GM18526 (cell line): ENCODE data around the gene SPI1.

Experiments used
- POLR2A ChIP-seq: IDR thresholded peaks from 3 replicates; pipeline ENCODE4 v1.6.1; 2011; ENCODE audit not compliant: insufficient read length; ENCODE audit errors: extremely low read depth

The SPI1 gene

DNA sequence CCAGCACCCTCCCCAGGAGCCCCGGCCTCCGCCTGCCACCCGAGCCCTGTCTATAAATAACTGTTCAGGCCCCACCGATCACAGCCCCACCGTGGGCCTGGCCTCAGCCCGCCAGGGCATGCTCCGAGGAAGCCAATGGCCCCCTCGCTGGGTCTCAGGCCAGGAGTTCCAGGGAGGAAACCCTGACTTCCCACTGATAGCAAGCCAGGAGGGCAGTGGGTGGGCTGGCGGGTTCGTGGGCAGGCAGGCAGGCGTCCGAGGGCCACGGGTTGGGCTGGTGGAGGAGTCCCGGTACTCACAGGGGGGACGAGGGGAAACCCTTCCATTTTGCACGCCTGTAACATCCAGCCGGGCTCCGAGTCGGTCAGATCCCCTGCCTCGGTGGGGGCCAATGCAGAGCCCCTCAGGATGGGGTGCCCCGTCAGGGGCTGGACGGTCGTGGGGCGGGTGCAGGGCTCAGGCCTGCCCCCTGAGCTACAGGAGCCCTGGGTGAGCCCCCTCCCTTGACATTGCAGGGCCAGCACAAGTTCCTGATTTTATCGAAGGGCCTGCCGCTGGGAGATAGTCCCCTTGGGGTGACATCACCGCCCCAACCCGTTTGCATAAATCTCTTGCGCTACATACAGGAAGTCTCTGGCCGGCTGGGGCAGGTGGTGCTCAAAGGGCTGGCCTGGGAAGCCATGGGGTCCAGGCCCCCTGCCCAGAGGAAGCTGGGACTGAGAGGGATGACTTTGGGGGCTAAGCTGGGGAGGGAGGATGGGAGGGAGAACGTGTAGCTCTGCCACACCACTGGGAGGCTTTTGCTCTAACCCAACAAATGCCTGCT, at the start of gene SPI1:
TSS of gene SPI1 (minus strand) at position 538 of the 826 bp plus-strand sequence. CDS start at position 344, 194 bp downstream.
- TF ChIP-seq POLR2A, result peak; percentile 78

DNA sequence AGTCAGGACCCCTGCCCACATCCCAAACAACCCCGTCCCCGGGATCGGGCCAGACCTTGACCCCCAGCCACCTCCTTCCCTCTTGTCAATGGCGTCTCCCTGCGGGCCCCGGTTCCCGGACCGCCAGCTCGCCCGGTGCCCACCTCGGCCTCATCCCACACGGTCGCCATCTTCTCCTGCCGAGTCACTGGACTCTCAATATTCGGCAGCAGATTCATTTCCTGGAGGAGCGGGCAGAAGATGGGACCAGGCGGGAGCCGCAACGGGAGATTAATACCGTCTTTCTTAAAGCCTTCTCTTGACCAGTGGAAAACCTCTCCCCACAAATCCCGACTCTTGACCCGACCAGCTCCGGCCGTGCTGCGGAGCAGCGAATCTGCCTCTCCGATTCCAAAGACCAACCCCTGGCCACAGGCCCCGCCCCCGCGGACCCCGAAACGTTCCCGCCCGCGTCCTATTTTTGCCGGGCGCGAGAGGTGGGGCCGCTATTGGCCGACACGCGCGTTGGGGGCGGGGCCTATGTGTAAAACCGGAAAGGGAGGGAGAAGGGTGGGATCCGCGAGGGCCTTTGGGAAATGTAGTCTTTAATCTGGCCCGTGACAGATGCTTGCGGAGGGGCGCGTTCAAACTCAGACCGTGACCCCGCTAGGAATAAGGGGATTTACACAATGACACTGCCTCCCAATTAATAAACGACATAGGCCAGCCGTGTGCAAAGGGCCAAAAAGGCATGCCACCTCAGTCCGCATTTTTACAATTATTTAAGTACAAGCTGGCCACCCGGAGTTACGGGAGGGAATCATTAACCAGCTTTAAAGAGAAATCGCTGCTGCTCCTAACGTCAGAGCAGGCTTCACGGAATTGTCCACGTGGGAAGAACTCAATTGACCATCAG, 48.0 kb upstream of the SPI1 start, which contains the start of gene PSMC3:
TSS of gene PSMC3 (minus strand) at position 378 of the 895 bp plus-strand sequence. CDS start at position 218, 160 bp downstream.
- peak; percentile 81 for TF ChIP-seq POLR2A

- TF ChIP-seq POLR2A, result no peak
Measured at GRCh38 chr11:47425611-47426010, 47.3 kb upstream of the SPI1 start.

GRCh38 chr11:47418454-47419259, 40.3 kb upstream of the SPI1 start:
- no peak for TF ChIP-seq POLR2A

DNA sequence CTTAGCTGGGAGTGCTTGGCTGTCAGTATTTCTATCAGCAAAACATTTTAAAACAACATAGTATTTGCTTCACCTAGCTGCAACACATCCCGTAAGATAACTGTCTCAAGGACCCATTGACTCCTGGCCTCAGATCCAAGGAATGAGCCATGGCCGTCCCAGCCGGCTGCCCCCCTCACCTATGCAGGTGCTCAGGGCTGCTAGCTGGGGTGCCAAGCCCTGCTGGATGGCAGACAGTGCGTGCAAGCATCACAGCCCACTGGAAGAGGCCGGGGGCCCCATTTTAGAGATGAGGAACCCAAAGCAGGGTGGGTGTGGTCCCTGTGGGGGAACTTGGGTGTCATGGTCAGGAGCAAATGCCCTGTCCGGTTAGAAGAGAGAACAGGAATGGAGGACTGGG, 39.4 kb upstream of the SPI1 start:
- no peak for TF ChIP-seq POLR2A

DNA sequence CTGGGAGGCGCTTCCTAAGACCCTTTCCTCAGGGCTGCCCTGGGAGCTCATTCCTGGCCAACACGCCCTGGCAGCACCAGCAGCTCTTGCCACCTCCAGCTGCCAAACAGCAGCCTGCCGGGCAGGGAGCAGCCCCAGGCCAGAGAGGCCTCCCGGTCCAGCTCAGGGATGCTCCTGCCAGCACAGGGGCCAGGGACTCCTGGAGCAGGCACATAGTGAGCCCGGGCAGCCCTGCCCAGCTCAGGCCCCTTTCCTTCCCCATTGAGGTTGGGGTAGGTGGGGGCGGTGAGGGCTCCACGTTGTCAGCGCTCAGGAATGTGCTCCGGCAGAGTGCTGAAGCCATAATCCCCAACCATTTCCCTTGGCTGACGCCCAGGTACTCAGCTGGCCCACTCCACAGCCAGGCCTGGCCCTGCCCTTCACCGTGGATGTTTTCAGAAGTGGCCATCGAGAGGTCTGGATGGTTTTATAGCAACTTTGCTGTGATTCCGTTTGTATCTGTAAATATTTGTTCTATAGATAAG, 37.7 kb upstream of the SPI1 start:
- TF ChIP-seq POLR2A, result no peak

- TF ChIP-seq POLR2A, result no peak
Measured at GRCh38 chr11:47415091-47415854, 36.9 kb upstream of the SPI1 start.

- no peak for TF ChIP-seq POLR2A
Measured at GRCh38 chr11:47414685-47415070, 36.3 kb upstream of the SPI1 start.

- no peak for TF ChIP-seq POLR2A
Measured at GRCh38 chr11:47413908-47414684, 35.7 kb upstream of the SPI1 start.

DNA sequence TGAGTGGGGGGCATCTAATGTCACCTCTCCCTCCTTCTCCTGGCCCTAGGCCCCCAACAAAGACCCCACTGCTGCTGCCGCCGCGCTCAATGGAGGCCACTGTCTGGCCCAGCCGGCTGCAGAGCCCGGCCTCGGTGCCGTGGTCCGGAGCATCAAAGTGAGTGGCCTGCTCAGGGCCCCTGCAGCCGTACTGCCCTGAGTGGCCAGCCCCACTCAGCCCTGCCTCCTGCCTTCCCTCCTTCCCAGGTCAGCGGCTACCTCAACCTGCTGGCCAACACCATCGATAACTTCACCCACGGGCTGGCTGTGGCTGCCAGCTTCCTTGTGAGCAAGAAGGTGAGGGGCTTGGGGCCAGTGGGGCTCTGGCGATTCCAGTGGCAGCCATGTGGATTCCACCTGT, 35.0 kb upstream of the SPI1 start:
- TF ChIP-seq POLR2A, result no peak

DNA sequence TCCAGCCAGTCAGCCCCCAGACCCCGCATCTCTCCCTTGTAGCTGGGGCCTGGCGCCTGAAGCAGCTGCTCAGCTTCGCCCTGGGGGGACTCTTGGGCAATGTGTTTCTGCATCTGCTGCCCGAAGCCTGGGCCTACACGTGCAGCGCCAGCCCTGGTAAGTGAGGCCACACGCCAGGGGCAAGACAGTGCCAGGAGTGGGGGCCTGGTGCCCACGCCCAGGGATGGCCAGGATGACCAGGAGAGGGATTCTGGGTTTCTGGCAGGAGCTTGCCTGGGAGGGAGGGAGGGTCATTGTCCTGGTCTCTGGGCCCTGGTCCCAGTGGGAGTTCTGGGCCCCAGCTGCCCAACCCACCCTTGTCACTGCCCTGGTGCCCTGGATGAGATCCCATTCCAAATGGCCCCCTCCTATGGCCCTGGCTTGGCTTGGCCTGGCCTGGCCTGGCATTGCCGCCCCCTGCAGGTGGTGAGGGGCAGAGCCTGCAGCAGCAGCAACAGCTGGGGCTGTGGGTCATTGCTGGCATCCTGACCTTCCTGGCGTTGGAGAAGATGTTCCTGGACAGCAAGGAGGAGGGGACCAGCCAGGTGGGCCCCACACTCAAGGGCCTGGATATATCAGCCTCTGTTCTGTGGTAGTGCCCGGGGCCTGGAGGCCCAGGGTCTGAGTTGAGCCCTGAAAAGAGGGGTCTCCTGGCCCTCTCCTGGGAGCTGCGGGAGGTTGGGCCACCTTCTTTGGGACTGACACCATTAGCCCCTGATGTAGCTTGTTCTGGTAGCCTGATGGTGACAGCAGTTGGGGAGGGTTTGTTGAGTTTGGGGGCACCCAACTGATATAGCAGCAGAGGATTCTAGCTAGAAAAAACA, 33.8 kb upstream of the SPI1 start:
- no peak for TF ChIP-seq POLR2A

GRCh38 chr11:47410370-47411264, 32.3 kb upstream of the SPI1 start:
- no peak for TF ChIP-seq POLR2A
